ENCODE measurements around the gene GFOD2. TPM values are rescaled to one million over a fixed set of nuclear protein-coding genes. Genes with fewer than 3 reads are reported as not detected.
"Not testable (repeated sequence)": the region's sequence is repeated elsewhere in the genome, so short reads cannot be mapped to it uniquely, and the experiment has no call there.

The GFOD2 gene
- total RNA-seq, 1 donor from 2014 or later = 20.3 TPM

GRCh38 chr16:67708368-67708771 is 10.7 kb downstream of the GFOD2 start:
- Mint-ChIP-seq H3K27ac (no peak overlapping the region), H3K27me3 (ENCODE audit: insufficient read depth) (no peaks in the 10 kb centered on the region), H3K9me3 (no peaks in the 10 kb centered on the region), H3K36me3 (ENCODE audit: low read depth) (peaks cover 1% of the 10 kb centered on the region), H3K4me1 (ENCODE audit: low read depth) (peaks cover 20% of the 10 kb centered on the region), H3K4me3 (no peak overlapping the region)
- intact Hi-C loops (cut with micrococcal nuclease) = no loop called here
- DNase-seq (ENCODE audit: low spot score) = no peak

DNA sequence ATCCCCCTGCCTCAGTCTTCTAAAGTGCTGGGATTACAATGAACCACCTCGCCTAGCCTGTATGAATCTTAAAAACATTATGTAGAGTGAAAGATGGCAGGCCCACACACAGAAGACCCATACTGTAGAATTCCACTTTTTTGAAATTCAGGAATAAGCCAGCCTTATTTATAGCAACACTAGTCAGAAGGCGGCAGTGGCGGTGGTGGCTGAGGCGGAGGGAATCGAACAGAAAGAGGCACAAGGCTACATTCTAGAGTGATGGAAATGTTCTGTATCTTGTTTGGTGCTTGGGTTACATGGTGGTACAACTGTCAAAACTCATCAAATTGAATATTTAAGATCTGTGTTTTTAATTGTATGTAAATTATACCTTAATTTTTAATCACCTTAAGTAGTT is 11.3 kb downstream of the GFOD2 start:
- Mint-ChIP-seq H3K4me3 (no peak overlapping the region), H3K27me3 (ENCODE audit: insufficient read depth) (no peaks in the 10 kb centered on the region), H3K4me1 (ENCODE audit: low read depth) (peaks cover 22% of the 10 kb centered on the region)

GRCh38 chr16:67707210-67707609 is 11.9 kb downstream of the GFOD2 start:
- peaks cover 25% of the 10 kb centered on the region for H3K4me1 Mint-ChIP-seq (ENCODE audit: low read depth)
- intact Hi-C loops (cut with micrococcal nuclease) = no loop called here
- no peak overlapping the region for H3K27ac Mint-ChIP-seq
- no peaks in the 10 kb centered on the region for H3K9me3 Mint-ChIP-seq
- DNase-seq (ENCODE audit: low spot score) = no peak
- no peaks in the 10 kb centered on the region for H3K36me3 Mint-ChIP-seq (ENCODE audit: low read depth)
- H3K4me3 Mint-ChIP-seq = no peak overlapping the region
- H3K27me3 Mint-ChIP-seq (ENCODE audit: insufficient read depth) = no peaks in the 10 kb centered on the region

More for the DNA sequence above, 11.3 kb downstream of the GFOD2 start:
- H3K9me3 Mint-ChIP-seq = no peaks in the 10 kb centered on the region
- no peaks in the 10 kb centered on the region for H3K36me3 Mint-ChIP-seq (ENCODE audit: low read depth)
- no peak for DNase-seq (ENCODE audit: low spot score)
- no peak overlapping the region for H3K27ac Mint-ChIP-seq
- intact Hi-C loops (cut with micrococcal nuclease) = no loop called here

- Mint-ChIP-seq H3K4me3 (no peak overlapping the region), H3K9me3 (no peaks in the 10 kb centered on the region), H3K27ac (peak overlapping the region; percentile 80), H3K36me3 (ENCODE audit: low read depth) (no peaks in the 10 kb centered on the region), H3K4me1 (ENCODE audit: low read depth) (peaks cover 30% of the 10 kb centered on the region), H3K27me3 (ENCODE audit: insufficient read depth) (no peaks in the 10 kb centered on the region)
- intact Hi-C loops (cut with micrococcal nuclease) = no loop called here
- DNase-seq (ENCODE audit: low spot score) = no peak
Measured at GRCh38 chr16:67704110-67704509, 15.0 kb downstream of the GFOD2 start.

DNA sequence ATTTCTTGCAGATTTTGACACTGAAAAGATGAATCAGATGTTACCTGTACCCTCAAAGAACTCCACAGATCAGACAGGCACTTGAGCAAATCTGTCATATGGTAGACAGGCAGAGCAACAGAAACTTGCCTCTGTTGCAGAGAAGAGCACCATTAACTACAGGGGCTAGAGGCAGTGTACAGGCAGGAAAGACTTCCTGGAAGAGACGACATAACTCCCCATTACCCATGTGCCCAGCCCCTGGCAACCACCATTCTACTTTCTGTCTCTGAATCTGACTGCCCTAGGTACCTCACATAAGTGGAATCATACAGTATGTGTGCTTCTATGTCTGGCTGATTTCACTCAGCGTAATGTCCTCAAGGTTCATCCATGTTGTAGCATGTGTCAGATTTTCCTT is 15.5 kb downstream of the GFOD2 start:
- DNase-seq (ENCODE audit: low spot score) = no peak
- no peaks in the 10 kb centered on the region for H3K27me3 Mint-ChIP-seq (ENCODE audit: insufficient read depth)

DNA sequence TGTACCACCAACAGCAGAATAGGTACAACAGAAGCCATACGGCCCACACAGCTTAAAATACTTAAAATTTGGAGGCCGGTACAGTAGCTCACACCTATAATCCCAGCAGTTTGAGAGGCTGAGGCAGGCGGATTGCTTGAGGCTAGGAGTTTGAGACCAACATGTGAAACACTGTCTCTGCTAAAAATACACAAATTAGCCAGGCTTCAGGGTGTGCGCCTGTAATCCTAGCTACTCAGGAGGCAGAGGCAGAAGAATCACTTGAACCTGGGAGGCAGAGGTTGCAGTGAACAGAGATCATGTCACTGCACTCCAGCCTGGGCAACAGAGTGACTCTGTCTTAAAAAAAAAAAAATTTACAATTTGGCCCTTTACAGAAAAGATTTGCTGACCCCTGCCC is 17.0 kb downstream of the GFOD2 start:
- Mint-ChIP-seq H3K4me3 (no peak overlapping the region), H3K36me3 (ENCODE audit: low read depth) (no peaks in the 10 kb centered on the region), H3K9me3 (no peaks in the 10 kb centered on the region), H3K27ac (no peak overlapping the region), H3K27me3 (ENCODE audit: insufficient read depth) (no peaks in the 10 kb centered on the region), H3K4me1 (ENCODE audit: low read depth) (peaks cover 30% of the 10 kb centered on the region)
- intact Hi-C loops (cut with micrococcal nuclease) = no loop called here
- no peak for DNase-seq (ENCODE audit: low spot score)

More for the DNA sequence above, 15.5 kb downstream of the GFOD2 start:
- H3K9me3 Mint-ChIP-seq = no peaks in the 10 kb centered on the region
- H3K36me3 Mint-ChIP-seq (ENCODE audit: low read depth) = no peaks in the 10 kb centered on the region
- H3K27ac Mint-ChIP-seq = peak overlapping the region; percentile 80
- intact Hi-C loops (cut with micrococcal nuclease) = no loop called here
- H3K4me1 Mint-ChIP-seq (ENCODE audit: low read depth) = peaks cover 30% of the 10 kb centered on the region
- H3K4me3 Mint-ChIP-seq = peak overlapping the region; percentile 7

DNA sequence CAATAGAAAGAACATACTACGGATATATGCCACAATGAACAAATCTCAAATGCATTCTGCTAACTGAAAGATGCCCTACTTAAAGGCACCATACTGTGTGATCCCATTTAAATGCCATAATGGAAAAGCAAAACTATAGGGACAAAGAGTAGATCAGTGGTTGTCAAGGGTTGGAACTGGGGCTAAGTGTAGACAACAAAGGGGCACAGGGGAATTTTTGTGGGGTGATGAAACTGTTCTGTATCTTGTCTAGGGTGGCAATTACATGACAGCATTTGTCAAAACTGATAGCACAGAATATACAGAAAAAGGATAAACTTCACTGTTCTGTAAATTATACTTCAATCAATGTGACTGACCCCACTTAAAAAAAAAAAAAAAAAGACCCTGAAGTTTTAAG is 17.7 kb downstream of the GFOD2 start:
- intact Hi-C loops (cut with micrococcal nuclease) = no loop called here
- Mint-ChIP-seq H3K4me1 (ENCODE audit: low read depth) (peaks cover 30% of the 10 kb centered on the region), H3K27me3 (ENCODE audit: insufficient read depth) (no peaks in the 10 kb centered on the region), H3K36me3 (ENCODE audit: low read depth) (no peaks in the 10 kb centered on the region), H3K9me3 (no peaks in the 10 kb centered on the region), H3K4me3 (no peak overlapping the region), H3K27ac (no peak overlapping the region)
- DNase-seq (ENCODE audit: low spot score) = no peak

GRCh38 chr16:67699265-67699664 is 19.9 kb downstream of the GFOD2 start:
- peaks cover 22% of the 10 kb centered on the region for H3K4me1 Mint-ChIP-seq (ENCODE audit: low read depth)
- no peak overlapping the region for H3K27ac Mint-ChIP-seq
- intact Hi-C loops (cut with micrococcal nuclease) = no loop called here
- H3K36me3 Mint-ChIP-seq (ENCODE audit: low read depth) = no peaks in the 10 kb centered on the region
- no peaks in the 10 kb centered on the region for H3K9me3 Mint-ChIP-seq
- no peak overlapping the region for H3K4me3 Mint-ChIP-seq
- no peak for DNase-seq (ENCODE audit: low spot score)
- no peaks in the 10 kb centered on the region for H3K27me3 Mint-ChIP-seq (ENCODE audit: insufficient read depth)

- H3K36me3 Mint-ChIP-seq (ENCODE audit: low read depth) = no peaks in the 10 kb centered on the region
- intact Hi-C loops (cut with micrococcal nuclease) = no loop called here
- H3K27me3 Mint-ChIP-seq (ENCODE audit: insufficient read depth) = no peaks in the 10 kb centered on the region
- H3K4me3 Mint-ChIP-seq = no peak overlapping the region
- DNase-seq (ENCODE audit: low spot score) = no peak
- peaks cover 6% of the 10 kb centered on the region for H3K4me1 Mint-ChIP-seq (ENCODE audit: low read depth)
- H3K9me3 Mint-ChIP-seq = no peaks in the 10 kb centered on the region
- H3K27ac Mint-ChIP-seq = no peak overlapping the region
Measured at GRCh38 chr16:67697422-67698185, 21.5 kb downstream of the GFOD2 start.

- Mint-ChIP-seq H3K4me1 (ENCODE audit: low read depth) (peaks cover 7% of the 10 kb centered on the region), H3K36me3 (ENCODE audit: low read depth) (no peaks in the 10 kb centered on the region), H3K27me3 (ENCODE audit: insufficient read depth) (no peaks in the 10 kb centered on the region), H3K27ac (peak overlapping the region; percentile 55), H3K9me3 (no peaks in the 10 kb centered on the region), H3K4me3 (no peak overlapping the region)
- intact Hi-C loops (cut with micrococcal nuclease) = no loop called here
- no peak for DNase-seq (ENCODE audit: low spot score)
Measured at GRCh38 chr16:67694611-67695010, 24.5 kb downstream of the GFOD2 start.

DNA sequence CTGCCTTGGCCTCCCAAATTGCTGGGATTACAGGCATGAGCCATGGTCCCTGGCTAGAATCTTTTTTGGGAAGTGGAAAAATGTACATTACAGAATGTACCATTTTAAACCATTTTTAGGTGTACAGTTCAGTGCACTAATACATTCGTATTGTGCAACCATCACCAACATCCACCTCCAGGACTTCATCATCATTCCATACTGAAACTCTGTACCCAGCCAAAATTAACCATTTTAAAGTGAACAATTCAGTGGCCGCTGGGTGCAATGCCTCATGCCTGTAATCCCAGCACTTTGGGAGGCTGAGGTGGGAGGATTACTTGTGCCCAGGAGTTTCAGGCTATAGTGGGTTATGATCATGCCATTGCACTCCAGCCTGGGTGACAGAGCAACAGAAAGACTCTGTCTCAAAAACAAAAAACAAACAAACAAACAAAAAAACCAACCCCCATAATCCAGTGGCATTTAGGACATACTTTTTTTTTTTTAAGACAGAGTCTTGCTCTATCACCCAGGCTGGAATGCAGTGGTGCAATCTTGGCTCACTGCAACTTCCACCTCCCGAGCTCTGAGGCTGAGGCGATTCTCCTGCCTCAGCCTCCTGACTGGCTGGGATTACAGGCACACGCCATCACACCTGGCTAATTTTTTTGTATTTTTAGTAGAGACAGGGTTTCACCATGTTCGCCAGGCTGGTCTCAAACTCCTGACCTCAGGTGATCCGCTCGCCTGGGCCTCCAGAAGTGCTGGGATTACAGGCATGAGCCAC is 25.4 kb downstream of the GFOD2 start:
- H3K27ac Mint-ChIP-seq = peak overlapping the region; percentile 23
- H3K4me3 Mint-ChIP-seq; H3K9me3 Mint-ChIP-seq; intact Hi-C loops (cut with micrococcal nuclease); H3K27me3 Mint-ChIP-seq (ENCODE audit: insufficient read depth); H3K36me3 Mint-ChIP-seq (ENCODE audit: low read depth); DNase-seq (ENCODE audit: low spot score); H3K4me1 Mint-ChIP-seq (ENCODE audit: low read depth): not testable (repeated sequence)

- Mint-ChIP-seq H3K4me1 (ENCODE audit: low read depth) (peaks cover 5% of the 10 kb centered on the region), H3K27me3 (ENCODE audit: insufficient read depth) (no peaks in the 10 kb centered on the region), H3K9me3 (no peaks in the 10 kb centered on the region), H3K27ac (no peak overlapping the region), H3K36me3 (ENCODE audit: low read depth) (peaks cover 12% of the 10 kb centered on the region), H3K4me3 (no peak overlapping the region)
- intact Hi-C loops (cut with micrococcal nuclease) = no loop called here
- DNase-seq (ENCODE audit: low spot score) = no peak
Measured at GRCh38 chr16:67685388-67686112, 33.6 kb downstream of the GFOD2 start.

DNA sequence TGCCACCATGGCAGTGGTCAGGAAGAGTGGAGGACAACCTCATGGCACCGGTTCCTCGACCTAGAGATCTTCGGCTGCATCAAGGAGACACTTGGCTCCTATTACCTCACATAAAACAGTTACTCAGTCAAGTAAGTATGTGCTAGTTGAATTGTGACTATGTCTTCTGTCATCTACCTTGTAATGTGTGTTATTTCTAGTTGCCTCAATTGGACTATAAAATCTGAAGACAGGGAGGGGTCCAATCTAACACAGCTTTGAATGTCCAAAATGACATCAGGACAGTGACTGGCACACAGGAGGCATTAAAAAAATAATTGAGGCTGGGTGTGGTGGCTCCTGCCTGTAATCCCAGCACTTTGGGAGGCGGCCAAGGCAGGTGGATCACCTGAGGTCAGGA is 35.3 kb downstream of the GFOD2 start:
- H3K27me3 Mint-ChIP-seq (ENCODE audit: insufficient read depth) = no peaks in the 10 kb centered on the region
- peaks cover 5% of the 10 kb centered on the region for H3K4me1 Mint-ChIP-seq (ENCODE audit: low read depth)
- H3K27ac Mint-ChIP-seq = no peak overlapping the region
- H3K36me3 Mint-ChIP-seq (ENCODE audit: low read depth) = peaks cover 12% of the 10 kb centered on the region
- intact Hi-C loops (cut with micrococcal nuclease) = no loop called here
- DNase-seq (ENCODE audit: low spot score) = no peak
- no peaks in the 10 kb centered on the region for H3K9me3 Mint-ChIP-seq
- H3K4me3 Mint-ChIP-seq = no peak overlapping the region

All from activated T-helper 1 cell treated with anti-CD3 and anti-CD28 coated beads, Interleukin-12 subunit alpha, Interleukin-12 subunit beta, Interleukin-2, Interleukin-4 antibody, amounts not matched to agents 30 ng/mL and 10 ng/mL and 1 ng/mL, durations not matched to agents 14 hours and 24 hours and 36 hours (primary cell).